K562 (cell line): ENCODE measurements around the gene TAC3. TPM values are rescaled to one million over a fixed set of nuclear protein-coding genes. Genes with fewer than 3 reads are reported as not detected.
"Not testable (repeated sequence)": the region's sequence is repeated elsewhere in the genome, so short reads cannot be mapped to it uniquely, and the experiment has no call there.

Experiments
- ATAC-seq: fragments of 200-7000 bp; cut with Tn5 transposase; 3 replicates; pipeline ENCODE4 v1.9.1; 2020; ENCODE audit warnings: moderate library complexity
- BruUV-seq: library from RNA; stranded (reverse); fragments of 400-500 nt; replicated peaks from 2 replicates; lab custom pipeline; 2021; lab: Mats Ljungman, UMichigan
- CTCF ChIA-PET: fragments of 300-600 bp; formaldehyde crosslinking; extraction: SDS; loops from one replicate; lab custom pipeline; 2021; ENCODE audit warnings: low intra/inter-chr PET ratio; lab: Yijun Ruan, JAX
- POLR2A ChIA-PET: fragments of 300-600, 350-650 bp; sonication (Branson Sonifier 250); formaldehyde crosslinking; extraction: SDS; loops from one replicate; lab custom pipeline; 2021; ENCODE audit warnings: antibody characterized with exemption, inconsistent platforms; lab: Yijun Ruan, JAX
- DNase-seq, 4 experiments: peaks; one replicate each; pipeline versions ENCODE4 v3.0.0 to v3.0.0-alpha.2; 2011 to 2018; ENCODE audit warnings: low spot score in 3 of 4, mixed read lengths in 3 of 4; ENCODE audit errors: extremely low read depth in 1 of 4
- FAIRE-seq: peaks from 2 replicates; lab custom pipeline; 2011; peaks lifted over from hg19 to GRCh38; lab: Jason Lieb, UNC
- H2AFZ ChIP-seq: 2 replicates; pipeline ENCODE4 v1.6.0; 2011; ENCODE audit warnings: low read depth, low read length, control low read depth, inconsistent platforms
- H3K27ac ChIP-seq: fragments of 200-600 bp; 3 replicates; pipeline ENCODE4 v1.8.0; 2011; ENCODE audit warnings: low read depth, mild to moderate bottlenecking, control low read depth, inconsistent platforms, low read length, moderate library complexity, mixed read lengths; ENCODE audit errors: extremely low read depth
- H3K27me3 ChIP-seq, 2 experiments: fragments of 300-600 bp in 1 of 2; 2 replicates in 1 of 2; 3 replicates in 1 of 2; pipeline versions ENCODE4 v1.6.0 to v1.8.0; 2011; ENCODE audit warnings: inconsistent platforms in 2 of 2, low read length in 2 of 2, mild to moderate bottlenecking in 1 of 2, mixed read lengths in 1 of 2, moderate library complexity in 1 of 2; ENCODE audit not compliant: control insufficient read depth in 2 of 2, insufficient read depth in 2 of 2
- H3K36me3 ChIP-seq: fragments of 300-600 bp; 3 replicates; pipeline ENCODE4 v1.8.0; 2011; ENCODE audit warnings: mild to moderate bottlenecking, low read length, inconsistent platforms; ENCODE audit not compliant: control insufficient read depth, insufficient read depth
- H3K4me1 ChIP-seq, 2 experiments: fragments of 200-600 bp in 1 of 2; replicated peaks in 1 of 2; 2 replicates in 1 of 2; 3 replicates in 1 of 2; pipeline versions ENCODE4 v1.5.1 to v1.8.0; 2011; ENCODE audit warnings: inconsistent platforms in 2 of 2, low read length in 2 of 2, mild to moderate bottlenecking in 1 of 2, mixed read lengths in 1 of 2, moderate library complexity in 1 of 2; ENCODE audit not compliant: control insufficient read depth in 2 of 2, insufficient read depth in 2 of 2
- H3K4me2 ChIP-seq: 2 replicates; pipeline ENCODE4 v1.6.1; 2011; ENCODE audit warnings: low read length, control low read depth, inconsistent platforms, mixed read lengths; ENCODE audit not compliant: insufficient read depth
- H3K4me3 ChIP-seq: fragments of 200-600 bp; sonication (generic), shearing (Covaris generic); 2 replicates; pipeline ENCODE4 v1.5.1; 2016; ENCODE audit warnings: control low read depth, inconsistent platforms
- H3K79me2 ChIP-seq: fragments of 200-600 bp; 3 replicates; pipeline ENCODE4 v1.8.0; 2011; ENCODE audit warnings: low read length, inconsistent platforms; ENCODE audit not compliant: control insufficient read depth, insufficient read depth
- H3K9ac ChIP-seq, 2 experiments: 2 replicates each; pipeline versions ENCODE4 v1.6.0 to v1.6.1; 2011; ENCODE audit warnings: low read depth in 2 of 2, low read length in 2 of 2, control low read depth in 1 of 2, inconsistent platforms in 1 of 2, mild to moderate bottlenecking in 1 of 2, mixed read lengths in 1 of 2; ENCODE audit not compliant: insufficient read depth in 1 of 2
- H3K9me1 ChIP-seq: one replicate; pipeline ENCODE4 v1.6.0; 2011; ENCODE audit warnings: inconsistent platforms, mild to moderate bottlenecking, low read length, moderate library complexity; ENCODE audit not compliant: control insufficient read depth, insufficient read depth
- H3K9me3 ChIP-seq: replicated peaks from 2 replicates; pipeline ENCODE4 v1.5.1; 2011; ENCODE audit warnings: low read depth, low read length, inconsistent platforms; ENCODE audit not compliant: control insufficient read depth, insufficient read depth
- H4K20me1 ChIP-seq: replicated peaks from 2 replicates; pipeline ENCODE4 v1.6.1; 2011; ENCODE audit warnings: low read length, inconsistent platforms, mixed read lengths; ENCODE audit not compliant: control insufficient read depth, insufficient read depth
- WGBS: fragments of 100-300 bp; shearing (Covaris generic); methylation state at CpG from one replicate; pipeline ENCODE4 v1.1.6; 2016; ENCODE audit warnings: low coverage, mixed read lengths; ENCODE audit not compliant: insufficient coverage; ENCODE audit errors: missing lambda C conversion rate; 5-methylcytosine and 5-hydroxymethylcytosine counted together
- in situ Hi-C: fragments of 300-500 bp; cut with MboI; formaldehyde crosslinking; loops from 4 replicates; pipeline ENCODE4 v1.15.0; 2018; ENCODE audit warnings: inconsistent platforms, mixed read lengths
- intact Hi-C: fragments of 100-400 bp; cut with micrococcal nuclease; formaldehyde crosslinking; loops from 2 replicates; pipeline ENCODE4 v1.14.2; 2022
- polyA plus RNA-seq, 8 experiments: library from polyadenylated mRNA; depleted of rRNA in 4 of 8; stranded (reverse) in 5 of 8; unstranded in 3 of 8; fragments of >200 nt; fragmentation: Nextera tagmentation in 2 of 8; fragmentation: Illumina TruSeq in 1 of 8; extraction: Ambion mirVana in 2 of 8; extraction: Trizol in 1 of 8; gene quantifications; 2 replicates each; pipeline versions ENCODE4 v1.2.1 to v1.2.3, GENCODE V29; 2011 to 2014; ENCODE audit warnings: inconsistent platforms in 1 of 8, missing spikeins in 1 of 8
- total RNA-seq, 7 experiments: library from RNA; depleted of rRNA in 6 of 7; stranded (reverse); fragments of >200 nt in 6 of 7; fragmentation: Illumina TruSeq in 2 of 7; extraction: Trizol in 2 of 7; gene quantifications; 2 replicates each; pipeline versions ENCODE4 v1.2.1 to v1.2.3, GENCODE V29; 2011 to 2021; ENCODE audit warnings: low replicate concordance in 1 of 7
- TF ChIP-seq, protein P1 (sequence below), 2 experiments: fragments of 450-650 bp; IDR thresholded peaks; 2 replicates each; pipeline ENCODE4 v1.6.1; 2018; ENCODE audit warnings: mild to moderate bottlenecking in 2 of 2, low read depth in 1 of 2; ENCODE audit not compliant: partially characterized antibody in 2 of 2

Gene TAC3
- total and polyA plus RNA-seq, 9 of the 15 experiments (the other 6 are each of a cell fraction or from before 2014, with no cell fraction given) = 0.29 to 2.8 (median 1.4) TPM

DNA sequence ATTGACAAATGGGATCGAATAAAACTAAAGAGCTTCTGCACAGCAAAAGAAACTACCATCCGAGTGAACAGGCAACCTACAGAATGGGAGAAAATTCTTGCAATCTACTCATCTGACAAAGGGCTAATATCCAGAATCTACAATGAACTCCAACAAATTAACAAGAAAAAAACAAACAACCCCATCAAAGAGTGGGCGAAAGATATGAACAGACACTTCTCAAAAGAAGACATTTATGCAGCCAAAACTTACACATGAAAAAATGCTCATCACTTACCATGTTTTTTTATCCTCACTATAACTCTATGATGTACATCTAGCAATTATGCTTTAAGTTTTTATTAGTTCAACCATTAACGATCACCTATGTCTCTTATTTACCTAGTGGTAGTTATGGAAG is 37.6 kb upstream of the TAC3 start:
- H3K9me1 ChIP-seq, H3K27ac ChIP-seq, H3K79me2 ChIP-seq, H3K9me3 ChIP-seq, H3K4me3 ChIP-seq, H3K4me1 ChIP-seq, ATAC-seq, DNase-seq, CTCF ChIA-PET, BruUV-seq, H3K27me3 ChIP-seq, intact Hi-C loops, FAIRE-seq, H2AFZ ChIP-seq, H3K9ac ChIP-seq, H3K4me2 ChIP-seq, H4K20me1 ChIP-seq: not testable (repeated sequence)
- peaks cover 31% of the 10 kb centered on the region; the same call in 2 of the 3 replicates for H3K36me3 ChIP-seq
- WGBS = 88% methylated on average over 4 of the region's 4 CpGs
- POLR2A ChIA-PET = interaction anchor here (0.5 kb wide), 1 partner anchor 136 kb away, joined by 3 read pairs; no protein-coding TSS in a partner anchor
- TF ChIP-seq, protein P1, sequence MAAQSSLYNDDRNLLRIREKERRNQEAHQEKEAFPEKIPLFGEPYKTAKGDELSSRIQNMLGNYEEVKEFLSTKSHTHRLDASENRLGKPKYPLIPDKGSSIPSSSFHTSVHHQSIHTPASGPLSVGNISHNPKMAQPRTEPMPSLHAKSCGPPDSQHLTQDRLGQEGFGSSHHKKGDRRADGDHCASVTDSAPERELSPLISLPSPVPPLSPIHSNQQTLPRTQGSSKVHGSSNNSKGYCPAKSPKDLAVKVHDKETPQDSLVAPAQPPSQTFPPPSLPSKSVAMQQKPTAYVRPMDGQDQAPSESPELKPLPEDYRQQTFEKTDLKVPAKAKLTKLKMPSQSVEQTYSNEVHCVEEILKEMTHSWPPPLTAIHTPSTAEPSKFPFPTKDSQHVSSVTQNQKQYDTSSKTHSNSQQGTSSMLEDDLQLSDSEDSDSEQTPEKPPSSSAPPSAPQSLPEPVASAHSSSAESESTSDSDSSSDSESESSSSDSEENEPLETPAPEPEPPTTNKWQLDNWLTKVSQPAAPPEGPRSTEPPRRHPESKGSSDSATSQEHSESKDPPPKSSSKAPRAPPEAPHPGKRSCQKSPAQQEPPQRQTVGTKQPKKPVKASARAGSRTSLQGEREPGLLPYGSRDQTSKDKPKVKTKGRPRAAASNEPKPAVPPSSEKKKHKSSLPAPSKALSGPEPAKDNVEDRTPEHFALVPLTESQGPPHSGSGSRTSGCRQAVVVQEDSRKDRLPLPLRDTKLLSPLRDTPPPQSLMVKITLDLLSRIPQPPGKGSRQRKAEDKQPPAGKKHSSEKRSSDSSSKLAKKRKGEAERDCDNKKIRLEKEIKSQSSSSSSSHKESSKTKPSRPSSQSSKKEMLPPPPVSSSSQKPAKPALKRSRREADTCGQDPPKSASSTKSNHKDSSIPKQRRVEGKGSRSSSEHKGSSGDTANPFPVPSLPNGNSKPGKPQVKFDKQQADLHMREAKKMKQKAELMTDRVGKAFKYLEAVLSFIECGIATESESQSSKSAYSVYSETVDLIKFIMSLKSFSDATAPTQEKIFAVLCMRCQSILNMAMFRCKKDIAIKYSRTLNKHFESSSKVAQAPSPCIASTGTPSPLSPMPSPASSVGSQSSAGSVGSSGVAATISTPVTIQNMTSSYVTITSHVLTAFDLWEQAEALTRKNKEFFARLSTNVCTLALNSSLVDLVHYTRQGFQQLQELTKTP (IDR thresholded peaks at IDR 0.05; ENCODE audit: low read depth in 1 of 2, partially characterized antibody in 2 of 2) = peak in 1 of 2 experiments; percentile 98
- in situ Hi-C loops = loop anchor here (5.0 kb wide), 1 partner anchor 42 kb away; no protein-coding TSS in a partner anchor
